Stomach (tissue), 9 donors: ENCODE results near the gene SEMA7A. TPM values are rescaled to one million over a fixed set of nuclear protein-coding genes. Genes with fewer than 3 reads are reported as not detected.

Source experiments
- DNase-seq, 2 donors: peaks; one replicate each; pipeline versions ENCODE4 v3.0.0 to v3.0.0-alpha.2; 2013 to 2019
- H3K27ac ChIP-seq, 5 donors: fragments of 200-600 bp in 4 of 5; sonication (generic) in 4 of 5; one replicate each; pipeline ENCODE4 v1.5.1; 2013 to 2019; ENCODE audit warnings: mild to moderate bottlenecking in 1 of 5, moderate library complexity in 1 of 5
- H3K27me3 ChIP-seq, 3 donors: fragments of 200-600 bp; sonication (generic); one replicate each; pipeline ENCODE4 v1.5.1; 2017 to 2019; ENCODE audit warnings: mixed run types in 1 of 3
- H3K36me3 ChIP-seq, 4 donors: fragments of 200-600 bp; sonication (generic); 1 replicate in 3 of 4; 2 replicates in 1 of 4; pipeline ENCODE4 v1.5.1; 2016 to 2019
- H3K4me1 ChIP-seq, 4 donors: fragments of 200-600 bp; sonication (generic); one replicate each; pipeline ENCODE4 v1.5.1; 2016 to 2019
- H3K4me3 ChIP-seq, 4 donors: fragments of 200-600 bp; sonication (generic) in 3 of 4; one replicate each; pipeline ENCODE4 v1.5.1; 2016 to 2019; ENCODE audit warnings: mild to moderate bottlenecking in 1 of 4
- H3K9me3 ChIP-seq, 4 donors: fragments of 200-600 bp; sonication (generic); one replicate each; pipeline ENCODE4 v1.5.1; 2016 to 2019
- CTCF ChIP-seq, 7 experiments: fragments of 450-650 bp in 4 of 7; fragments of 200-600 bp in 3 of 7; sonication (generic) in 3 of 7; IDR thresholded peaks; one replicate each; pipeline ENCODE4 v1.5.1; 2016 to 2019; ENCODE audit warnings: antibody characterized with exemption in 7 of 7, control low read depth in 2 of 7, mild to moderate bottlenecking in 1 of 7
- EP300 ChIP-seq: sonication (generic); formaldehyde crosslinking; IDR thresholded peaks from one replicate; pipeline ENCODE4 v1.6.1; 2017; ENCODE audit warnings: antibody characterized with exemption
- POLR2A ChIP-seq, 4 donors: fragments of 450-650 bp; IDR thresholded peaks; one replicate each; pipeline ENCODE4 v1.6.1; 2016; ENCODE audit warnings: antibody characterized with exemption in 4 of 4, control low read depth in 2 of 4, mild to moderate bottlenecking in 1 of 4, moderate library complexity in 1 of 4
- POLR2AphosphoS5 ChIP-seq, 3 donors: sonication (generic); formaldehyde crosslinking; IDR thresholded peaks; one replicate each; pipeline ENCODE4 v1.6.1; 2016; ENCODE audit warnings: antibody characterized with exemption in 3 of 3
- WGBS, 5 donors: extraction: QIAGEN DNeasy Blood & Tissue Kit in 3 of 5; methylation state at CpG; one replicate each; pipeline versions ENCODE4 v1.1.5 to v1.1.7; 2013 to 2018; 5-methylcytosine and 5-hydroxymethylcytosine counted together
- intact Hi-C: fragments of 100-400 bp; cut with DNase I; formaldehyde crosslinking; loops from one replicate; pipeline ENCODE4 v1.15.1; 2023; ENCODE audit warnings: low total_unique reads
- polyA plus RNA-seq, 3 donors: library from polyadenylated mRNA; stranded (reverse); fragments of 200-250 nt; gene quantifications; one replicate each; pipeline ENCODE4 v1.2.3, GENCODE V29; 2013
- total RNA-seq, 5 donors: library from RNA; depleted of rRNA; stranded (reverse); fragments of >200 nt; gene quantifications; one replicate each; pipeline versions ENCODE4 v1.1.0 to v1.2.3, GENCODE V29; 2014 to 2016
- donor health status: healthy with polysubstance abuse.
- donor health status: Bipolar disorder and iron deficiency.
- donor health status: healthy.

Gene SEMA7A
- total and polyA plus RNA-seq, 8 donors = 0.31 to 3.5 (median 2.1) TPM; not detected in 2

GRCh38 chr15:74470631-74471395 is 37.1 kb upstream of the SEMA7A start:
- whole genome bisulfite sequencing, 5 donors = 93 to 96% (median 95%) methylated on average over 11 to 12 of the region's 12 CpGs
- Histone ChIP-seq H3K4me3 (no peak overlapping the region), H3K27ac (no peak overlapping the region), H3K4me1 (no peaks in the 10 kb centered on the region), H3K27me3 (no peaks in the 10 kb centered on the region), H3K36me3 (peaks cover 0 to 49% (median 37%) of the 10 kb centered on the region in 4 donors), H3K9me3 (no peaks in the 10 kb centered on the region)
- TF ChIP-seq POLR2AphosphoS5 (IDR thresholded peaks at IDR 0.05) (no peak), EP300 (no peak), POLR2A (IDR thresholded peaks at IDR 0.05) (no peak), CTCF (IDR thresholded peaks at IDR 0.05) (no peak)
- DNase-seq = no peak
- intact Hi-C loops = no loop called here

- WGBS, 5 donors = 94 to 97% (median 96%) methylated on average over 6 of the region's 6 CpGs
- no peak overlapping the region for H3K4me3 ChIP-seq
- H3K4me1 ChIP-seq = peaks cover 0 to 2% (median 0%) of the 10 kb centered on the region in 4 donors
- no peaks in the 10 kb centered on the region for H3K27me3 ChIP-seq
- H3K36me3 ChIP-seq = peaks cover 0 to 46% (median 31%) of the 10 kb centered on the region in 4 donors
- H3K27ac ChIP-seq = no peak overlapping the region
- TF ChIP-seq CTCF (IDR thresholded peaks at IDR 0.05) = no peak
- no peak for TF ChIP-seq EP300
- TF ChIP-seq POLR2AphosphoS5 (IDR thresholded peaks at IDR 0.05) = no peak
- no peak for TF ChIP-seq POLR2A (IDR thresholded peaks at IDR 0.05)
- intact Hi-C loops = no loop called here
- no peak for DNase-seq
- H3K9me3 ChIP-seq = no peaks in the 10 kb centered on the region
These were observed 34.7 kb upstream of the SEMA7A start for GRCh38 chr15:74468341-74469032.

GRCh38 chr15:74466570-74466969 is 32.8 kb upstream of the SEMA7A start:
- Histone ChIP-seq H3K4me3 (no peak overlapping the region), H3K4me1 (peaks cover 0 to 20% (median 11%) of the 10 kb centered on the region in 4 donors), H3K27me3 (no peaks in the 10 kb centered on the region), H3K9me3 (no peaks in the 10 kb centered on the region), H3K27ac (no peak overlapping the region), H3K36me3 (peaks cover 0 to 28% (median 22%) of the 10 kb centered on the region in 4 donors)
- WGBS, 5 donors = 94 to 100% (median 100%) methylated on average over 1 of the region's 1 CpG
- TF ChIP-seq POLR2A (IDR thresholded peaks at IDR 0.05) (no peak), POLR2AphosphoS5 (IDR thresholded peaks at IDR 0.05) (no peak), EP300 (no peak), CTCF (IDR thresholded peaks at IDR 0.05) (no peak)
- no peak for DNase-seq
- intact Hi-C loops = no loop called here

- no peak for TF ChIP-seq POLR2AphosphoS5 (IDR thresholded peaks at IDR 0.05)
- 89 to 96% (median 93%) methylated on average over 2 of the region's 2 CpGs for WGBS, 5 donors
- Histone ChIP-seq H3K27me3 (no peaks in the 10 kb centered on the region), H3K9me3 (no peaks in the 10 kb centered on the region), H3K36me3 (peaks cover 0 to 27% (median 19%) of the 10 kb centered on the region in 4 donors), H3K27ac (no peak overlapping the region), H3K4me3 (no peak overlapping the region), H3K4me1 (peaks cover 6 to 31% (median 21%) of the 10 kb centered on the region in 4 donors)
- no peak for DNase-seq
- intact Hi-C loops = no loop called here
These were observed 31.1 kb upstream of the SEMA7A start for GRCh38 chr15:74464897-74465296.
